ENCODE measurements around the gene TMIGD1. TPM values are rescaled to one million over a fixed set of nuclear protein-coding genes. Genes with fewer than 3 reads are reported as not detected.

TMIGD1 gene
- total RNA-seq, 1 experiment from 2014 or later = not detected

DNA sequence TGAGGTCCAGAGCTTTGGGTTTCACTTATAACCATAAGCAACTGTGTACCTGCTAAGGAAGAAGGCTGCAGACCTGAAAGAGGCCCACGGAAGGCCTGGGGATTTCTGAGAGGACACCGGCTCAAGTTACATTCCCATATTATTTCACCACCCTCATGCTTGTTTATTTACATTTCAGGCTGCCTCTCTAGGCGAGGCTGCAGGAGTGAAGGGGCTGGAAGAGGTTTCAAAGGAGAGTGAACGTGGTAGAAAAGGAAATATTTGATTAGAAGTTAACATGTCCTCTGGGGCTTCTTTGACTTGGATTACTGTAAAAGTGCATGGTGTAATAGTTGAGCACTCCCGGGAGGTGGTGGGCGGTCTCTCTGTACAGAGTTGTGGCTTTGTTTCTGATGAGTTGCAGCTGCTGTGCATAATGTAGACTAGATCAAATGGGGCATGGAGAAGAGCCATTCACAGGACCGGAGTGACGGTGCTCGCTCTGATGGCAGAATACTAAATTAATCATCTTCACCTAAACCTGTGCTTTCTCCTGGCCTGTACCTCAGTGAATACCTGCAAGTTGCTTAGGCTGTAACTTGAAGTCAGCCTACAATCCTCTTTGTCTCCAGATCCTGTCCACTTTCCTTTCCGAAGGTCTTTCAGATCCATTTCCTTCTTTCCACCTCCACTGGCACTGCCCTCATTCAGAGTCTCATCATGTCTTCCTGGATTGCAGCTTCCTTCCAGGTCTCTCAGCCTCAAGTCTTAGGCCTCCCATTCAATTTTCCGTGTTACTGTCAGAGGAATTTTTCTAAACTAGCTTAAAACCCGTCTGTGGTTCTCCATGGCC, 43.0 kb upstream of the TMIGD1 start:
- intact Hi-C loops (cut with micrococcal nuclease; ENCODE audit: unreplicated experiment) = no loop called here
- Mint-ChIP-seq H3K27ac (ENCODE audit: unreplicated experiment) (peak overlapping the region; percentile 14), H3K4me1 (ENCODE audit: low read depth, unreplicated experiment) (peaks cover 35% of the 10 kb centered on the region), H3K4me3 (ENCODE audit: unreplicated experiment) (peak overlapping the region; percentile 13), H3K27me3 (ENCODE audit: insufficient read depth, unreplicated experiment) (no peaks in the 10 kb centered on the region), H3K9me3 (ENCODE audit: unreplicated experiment) (no peaks in the 10 kb centered on the region), H3K36me3 (ENCODE audit: insufficient read depth, unreplicated experiment) (peaks cover 16% of the 10 kb centered on the region)
- peak; percentile 49 to 54 for DNase-seq
- Histone ChIP-seq H3K4me1 (peaks cover 37% of the 10 kb centered on the region), H3K9me3 (no peaks in the 10 kb centered on the region), H3K36me3 (ENCODE audit: control insufficient read depth, insufficient read depth, low read length) (no peaks in the 10 kb centered on the region), H3K27me3 (replicated peaks; ENCODE audit: control insufficient read depth, insufficient read depth, low read length) (no peaks in the 10 kb centered on the region), H3K4me3 (ENCODE audit: low read depth, low read length) (no peak overlapping the region)
- ChIA-PET CTCF (interaction anchor here (0.5 to 1.4 kb wide), 4 partner anchors 36 to 140 kb away, joined by 3 read pairs; partner anchors contain the start of gene GOSR1), POLR2A (interaction anchor here (0.5 kb wide), 1 partner anchor 18 kb away, joined by 3 read pairs; no protein-coding TSS in a partner anchor)
- TF ChIP-seq, protein P1, sequence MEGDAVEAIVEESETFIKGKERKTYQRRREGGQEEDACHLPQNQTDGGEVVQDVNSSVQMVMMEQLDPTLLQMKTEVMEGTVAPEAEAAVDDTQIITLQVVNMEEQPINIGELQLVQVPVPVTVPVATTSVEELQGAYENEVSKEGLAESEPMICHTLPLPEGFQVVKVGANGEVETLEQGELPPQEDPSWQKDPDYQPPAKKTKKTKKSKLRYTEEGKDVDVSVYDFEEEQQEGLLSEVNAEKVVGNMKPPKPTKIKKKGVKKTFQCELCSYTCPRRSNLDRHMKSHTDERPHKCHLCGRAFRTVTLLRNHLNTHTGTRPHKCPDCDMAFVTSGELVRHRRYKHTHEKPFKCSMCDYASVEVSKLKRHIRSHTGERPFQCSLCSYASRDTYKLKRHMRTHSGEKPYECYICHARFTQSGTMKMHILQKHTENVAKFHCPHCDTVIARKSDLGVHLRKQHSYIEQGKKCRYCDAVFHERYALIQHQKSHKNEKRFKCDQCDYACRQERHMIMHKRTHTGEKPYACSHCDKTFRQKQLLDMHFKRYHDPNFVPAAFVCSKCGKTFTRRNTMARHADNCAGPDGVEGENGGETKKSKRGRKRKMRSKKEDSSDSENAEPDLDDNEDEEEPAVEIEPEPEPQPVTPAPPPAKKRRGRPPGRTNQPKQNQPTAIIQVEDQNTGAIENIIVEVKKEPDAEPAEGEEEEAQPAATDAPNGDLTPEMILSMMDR (IDR thresholded peaks at IDR 0.05; ENCODE audit: insufficient read depth in 1 of 2, low read depth in 1 of 2, low read length in 1 of 2, severe bottlenecking in 1 of 2, unreplicated experiment in 1 of 2) = no peak
- BruUV-seq (replicated peaks) = no TSS peak

DNA sequence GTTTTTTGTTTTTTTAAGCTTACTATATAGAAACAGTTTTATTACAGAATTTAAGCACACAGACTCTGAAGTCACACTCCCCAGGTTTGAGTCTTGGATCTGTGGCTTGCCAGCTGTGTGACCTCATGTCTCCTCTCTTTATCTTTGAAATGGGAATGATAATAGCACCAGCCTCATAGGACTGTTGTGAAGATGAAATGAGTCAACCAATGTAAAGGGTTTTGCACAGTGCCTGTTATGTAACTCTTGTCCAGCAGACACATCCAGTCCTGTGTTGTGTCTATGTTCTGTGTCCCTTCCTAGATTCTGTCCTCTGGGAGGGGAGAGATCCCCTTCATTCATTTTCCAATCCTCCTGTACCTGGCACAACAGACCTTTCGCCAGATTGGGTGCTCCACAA, 41.8 kb upstream of the TMIGD1 start:
- Histone ChIP-seq H3K27me3 (replicated peaks; ENCODE audit: control insufficient read depth, insufficient read depth, low read length) (no peaks in the 10 kb centered on the region), H3K4me3 (ENCODE audit: low read depth, low read length) (no peak overlapping the region), H3K4me1 (peaks cover 26% of the 10 kb centered on the region), H3K36me3 (ENCODE audit: control insufficient read depth, insufficient read depth, low read length) (no peaks in the 10 kb centered on the region), H3K9me3 (no peaks in the 10 kb centered on the region)
- TF ChIP-seq, protein P1 (IDR thresholded peaks at IDR 0.05; ENCODE audit: insufficient read depth in 1 of 2, low read depth in 1 of 2, low read length in 1 of 2, severe bottlenecking in 1 of 2, unreplicated experiment in 1 of 2) = no peak
- ChIA-PET CTCF (interaction anchor here (1.1 kb wide), 1 partner anchor 35 kb away, joined by 3 read pairs; no protein-coding TSS in a partner anchor), POLR2A (no interaction called here)
- Mint-ChIP-seq H3K27ac (ENCODE audit: unreplicated experiment) (no peak overlapping the region), H3K36me3 (ENCODE audit: insufficient read depth, unreplicated experiment) (peaks cover 16% of the 10 kb centered on the region), H3K27me3 (ENCODE audit: insufficient read depth, unreplicated experiment) (no peaks in the 10 kb centered on the region), H3K9me3 (ENCODE audit: unreplicated experiment) (no peaks in the 10 kb centered on the region), H3K4me3 (ENCODE audit: unreplicated experiment) (no peak overlapping the region), H3K4me1 (ENCODE audit: low read depth, unreplicated experiment) (peaks cover 33% of the 10 kb centered on the region)
- BruUV-seq (replicated peaks) = no TSS peak
- no peak for DNase-seq
- intact Hi-C loops (cut with micrococcal nuclease; ENCODE audit: unreplicated experiment) = no loop called here

DNA sequence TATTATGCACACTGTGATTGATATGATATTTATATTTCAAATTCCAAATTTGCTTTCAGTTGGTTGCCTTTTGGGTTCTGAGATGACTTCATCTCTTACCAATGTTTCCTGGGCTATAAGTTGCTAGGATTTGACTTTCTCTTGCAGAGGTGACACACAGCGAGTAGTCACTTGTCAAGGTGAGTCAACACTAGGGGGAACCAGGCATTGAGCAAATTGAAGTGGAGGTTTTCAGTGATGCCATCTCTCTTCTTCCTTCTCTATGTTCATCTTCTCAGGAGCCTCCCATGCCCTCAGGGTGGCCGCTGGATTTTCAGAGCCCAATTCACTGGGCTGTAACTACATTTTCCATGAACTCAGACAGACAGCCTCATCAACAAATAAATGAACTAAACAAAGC, 38.9 kb upstream of the TMIGD1 start:
- no TSS peak for BruUV-seq (replicated peaks)
- H3K4me3 ChIP-seq (ENCODE audit: low read depth, low read length) = no peak overlapping the region
- intact Hi-C loops (cut with micrococcal nuclease; ENCODE audit: unreplicated experiment) = no loop called here
- H3K27ac Mint-ChIP-seq (ENCODE audit: unreplicated experiment) = no peak overlapping the region
- no peak overlapping the region for H3K4me3 Mint-ChIP-seq (ENCODE audit: unreplicated experiment)
- no peaks in the 10 kb centered on the region for H3K27me3 ChIP-seq (replicated peaks; ENCODE audit: control insufficient read depth, insufficient read depth, low read length)
- H3K36me3 ChIP-seq (ENCODE audit: control insufficient read depth, insufficient read depth, low read length) = no peaks in the 10 kb centered on the region
- no peaks in the 10 kb centered on the region for H3K9me3 Mint-ChIP-seq (ENCODE audit: unreplicated experiment)
- H3K4me1 Mint-ChIP-seq (ENCODE audit: low read depth, unreplicated experiment) = peaks cover 21% of the 10 kb centered on the region
- no peaks in the 10 kb centered on the region for H3K27me3 Mint-ChIP-seq (ENCODE audit: insufficient read depth, unreplicated experiment)
- CTCF ChIA-PET = no interaction called here
- DNase-seq = peak in 1 of 2 experiments; percentile 34
- H3K36me3 Mint-ChIP-seq (ENCODE audit: insufficient read depth, unreplicated experiment) = no peaks in the 10 kb centered on the region
- H3K4me1 ChIP-seq = peaks cover 22% of the 10 kb centered on the region
- H3K9me3 ChIP-seq = no peaks in the 10 kb centered on the region
- POLR2A ChIA-PET = no interaction called here
- TF ChIP-seq, protein P1 (IDR thresholded peaks at IDR 0.05; ENCODE audit: insufficient read depth in 1 of 2, low read depth in 1 of 2, low read length in 1 of 2, severe bottlenecking in 1 of 2, unreplicated experiment in 1 of 2) = peak in 1 of 2 experiments; percentile 37

All from Caco-2 (cell line).